Stomach (tissue), 9 donors: ENCODE measurements around the gene HTR3E. TPM values are rescaled to one million over a fixed set of nuclear protein-coding genes. Genes with fewer than 3 reads are reported as not detected.
"Not testable (repeated sequence)": the region's sequence is repeated elsewhere in the genome, so short reads cannot be mapped to it uniquely, and the experiment has no call there.

Source experiments
- DNase-seq, 2 donors: peaks; one replicate each; pipeline versions ENCODE4 v3.0.0 to v3.0.0-alpha.2; 2013 to 2019
- H3K27ac ChIP-seq, 5 donors: fragments of 200-600 bp in 4 of 5; sonication (generic) in 4 of 5; one replicate each; pipeline ENCODE4 v1.5.1; 2013 to 2019; ENCODE audit warnings: mild to moderate bottlenecking in 1 of 5, moderate library complexity in 1 of 5
- H3K27me3 ChIP-seq, 3 donors: fragments of 200-600 bp; sonication (generic); one replicate each; pipeline ENCODE4 v1.5.1; 2017 to 2019; ENCODE audit warnings: mixed run types in 1 of 3
- H3K36me3 ChIP-seq, 4 donors: fragments of 200-600 bp; sonication (generic); 1 replicate in 3 of 4; 2 replicates in 1 of 4; pipeline ENCODE4 v1.5.1; 2016 to 2019
- H3K4me1 ChIP-seq, 4 donors: fragments of 200-600 bp; sonication (generic); one replicate each; pipeline ENCODE4 v1.5.1; 2016 to 2019
- H3K4me3 ChIP-seq, 4 donors: fragments of 200-600 bp; sonication (generic) in 3 of 4; one replicate each; pipeline ENCODE4 v1.5.1; 2016 to 2019; ENCODE audit warnings: mild to moderate bottlenecking in 1 of 4
- H3K9me3 ChIP-seq, 4 donors: fragments of 200-600 bp; sonication (generic); one replicate each; pipeline ENCODE4 v1.5.1; 2016 to 2019
- EP300 ChIP-seq: sonication (generic); formaldehyde crosslinking; IDR thresholded peaks from one replicate; pipeline ENCODE4 v1.6.1; 2017; ENCODE audit warnings: antibody characterized with exemption
- POLR2A ChIP-seq, 4 donors: fragments of 450-650 bp; IDR thresholded peaks; one replicate each; pipeline ENCODE4 v1.6.1; 2016; ENCODE audit warnings: antibody characterized with exemption in 4 of 4, control low read depth in 2 of 4, mild to moderate bottlenecking in 1 of 4, moderate library complexity in 1 of 4
- POLR2AphosphoS5 ChIP-seq, 3 donors: sonication (generic); formaldehyde crosslinking; IDR thresholded peaks; one replicate each; pipeline ENCODE4 v1.6.1; 2016; ENCODE audit warnings: antibody characterized with exemption in 3 of 3
- WGBS, 5 donors: extraction: QIAGEN DNeasy Blood & Tissue Kit in 3 of 5; methylation state at CpG; one replicate each; pipeline versions ENCODE4 v1.1.5 to v1.1.7; 2013 to 2018; 5-methylcytosine and 5-hydroxymethylcytosine counted together
- intact Hi-C: fragments of 100-400 bp; cut with DNase I; formaldehyde crosslinking; loops from one replicate; pipeline ENCODE4 v1.15.1; 2023; ENCODE audit warnings: low total_unique reads
- polyA plus RNA-seq, 3 donors: library from polyadenylated mRNA; stranded (reverse); fragments of 200-250 nt; gene quantifications; one replicate each; pipeline ENCODE4 v1.2.3, GENCODE V29; 2013
- total RNA-seq, 5 donors: library from RNA; depleted of rRNA; stranded (reverse); fragments of >200 nt; gene quantifications; one replicate each; pipeline versions ENCODE4 v1.1.0 to v1.2.3, GENCODE V29; 2014 to 2016
- TF ChIP-seq, protein P1 (sequence below), 7 experiments: fragments of 450-650 bp in 4 of 7; fragments of 200-600 bp in 3 of 7; sonication (generic) in 3 of 7; IDR thresholded peaks; one replicate each; pipeline ENCODE4 v1.5.1; 2016 to 2019; ENCODE audit warnings: antibody characterized with exemption in 7 of 7, control low read depth in 2 of 7, mild to moderate bottlenecking in 1 of 7
- donor health status: healthy with polysubstance abuse.
- donor health status: Bipolar disorder and iron deficiency.
- donor health status: healthy.

The HTR3E gene
- total and polyA plus RNA-seq, 8 donors: not detected

GRCh38 chr3:184110316-184110725 lies 13.5 kb downstream of the HTR3E start:
- H3K4me1 ChIP-seq: no peaks in the 10 kb centered on the region
- TF ChIP-seq POLR2AphosphoS5 (IDR thresholded peaks at IDR 0.05): no peak
- H3K4me3 ChIP-seq: no peak overlapping the region
- no peak for DNase-seq
- intact Hi-C loops: no loop called here
- H3K27me3 ChIP-seq: peaks cover 0 to 10% (median 0%) of the 10 kb centered on the region in 3 donors
- no peaks in the 10 kb centered on the region for H3K9me3 ChIP-seq
- H3K36me3 ChIP-seq: no peaks in the 10 kb centered on the region
- 56 to 66% (median 60%) methylated on average over 7 of the region's 7 CpGs for WGBS, 5 donors
- no peak overlapping the region for H3K27ac ChIP-seq

- intact Hi-C loops: no loop called here
- H3K4me1 ChIP-seq: no peaks in the 10 kb centered on the region
- no peaks in the 10 kb centered on the region for H3K9me3 ChIP-seq
- DNase-seq: no peak
- 83 to 93% (median 89%) methylated on average over 4 of the region's 4 CpGs for WGBS, 5 donors
- H3K4me3 ChIP-seq: no peak overlapping the region
- no peaks in the 10 kb centered on the region for H3K36me3 ChIP-seq
- peaks cover 0 to 10% (median 0%) of the 10 kb centered on the region in 3 donors for H3K27me3 ChIP-seq
- TF ChIP-seq POLR2AphosphoS5 (IDR thresholded peaks at IDR 0.05): no peak
- TF ChIP-seq, protein P1, sequence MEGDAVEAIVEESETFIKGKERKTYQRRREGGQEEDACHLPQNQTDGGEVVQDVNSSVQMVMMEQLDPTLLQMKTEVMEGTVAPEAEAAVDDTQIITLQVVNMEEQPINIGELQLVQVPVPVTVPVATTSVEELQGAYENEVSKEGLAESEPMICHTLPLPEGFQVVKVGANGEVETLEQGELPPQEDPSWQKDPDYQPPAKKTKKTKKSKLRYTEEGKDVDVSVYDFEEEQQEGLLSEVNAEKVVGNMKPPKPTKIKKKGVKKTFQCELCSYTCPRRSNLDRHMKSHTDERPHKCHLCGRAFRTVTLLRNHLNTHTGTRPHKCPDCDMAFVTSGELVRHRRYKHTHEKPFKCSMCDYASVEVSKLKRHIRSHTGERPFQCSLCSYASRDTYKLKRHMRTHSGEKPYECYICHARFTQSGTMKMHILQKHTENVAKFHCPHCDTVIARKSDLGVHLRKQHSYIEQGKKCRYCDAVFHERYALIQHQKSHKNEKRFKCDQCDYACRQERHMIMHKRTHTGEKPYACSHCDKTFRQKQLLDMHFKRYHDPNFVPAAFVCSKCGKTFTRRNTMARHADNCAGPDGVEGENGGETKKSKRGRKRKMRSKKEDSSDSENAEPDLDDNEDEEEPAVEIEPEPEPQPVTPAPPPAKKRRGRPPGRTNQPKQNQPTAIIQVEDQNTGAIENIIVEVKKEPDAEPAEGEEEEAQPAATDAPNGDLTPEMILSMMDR (IDR thresholded peaks at IDR 0.05): no peak
- no peak for TF ChIP-seq EP300
- TF ChIP-seq POLR2A (IDR thresholded peaks at IDR 0.05): no peak
- H3K27ac ChIP-seq: no peak overlapping the region
These were observed 19.2 kb downstream of the HTR3E start for GRCh38 chr3:184116017-184116416.

DNA sequence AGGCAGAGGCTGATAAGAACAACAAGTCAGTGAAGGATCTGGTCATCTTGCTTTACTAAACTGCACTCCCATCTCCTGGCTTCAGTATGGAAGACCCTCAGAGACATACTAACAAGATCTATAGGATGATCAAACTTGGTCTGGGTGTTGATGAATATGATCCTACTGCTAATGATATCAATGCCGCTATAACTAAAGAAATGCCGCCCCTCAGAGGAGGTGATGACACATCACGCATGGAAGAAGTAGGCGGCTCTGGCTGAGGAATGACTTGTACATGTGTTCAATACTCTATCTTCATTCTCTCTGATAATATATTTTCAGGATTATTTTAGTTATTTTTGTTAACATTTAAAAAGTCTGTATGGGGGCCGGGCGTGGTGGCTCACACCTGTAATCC lies 20.8 kb downstream of the HTR3E start:
- Histone ChIP-seq H3K4me3 (no peak overlapping the region), H3K27ac (no peak overlapping the region), H3K4me1 (no peaks in the 10 kb centered on the region), H3K27me3 (peaks cover 0 to 1% (median 0%) of the 10 kb centered on the region in 3 donors), H3K9me3 (no peaks in the 10 kb centered on the region), H3K36me3 (no peaks in the 10 kb centered on the region)
- TF ChIP-seq, protein P1 (IDR thresholded peaks at IDR 0.05): no peak
- TF ChIP-seq EP300: no peak
- TF ChIP-seq POLR2AphosphoS5 (IDR thresholded peaks at IDR 0.05): no peak
- TF ChIP-seq POLR2A (IDR thresholded peaks at IDR 0.05): no peak
- no peak for DNase-seq
- WGBS, 5 donors: 92 to 95% (median 94%) methylated on average over 6 of the region's 6 CpGs
- intact Hi-C loops: no loop called here

GRCh38 chr3:184121031-184121430 lies 24.2 kb downstream of the HTR3E start:
- H3K27ac ChIP-seq, H3K36me3 ChIP-seq, DNase-seq, intact Hi-C loops, H3K9me3 ChIP-seq, H3K4me1 ChIP-seq, H3K27me3 ChIP-seq, H3K4me3 ChIP-seq: not testable (repeated sequence)
- 94 to 99% (median 95%) methylated on average over 8 of the region's 8 CpGs for WGBS, 5 donors

DNA sequence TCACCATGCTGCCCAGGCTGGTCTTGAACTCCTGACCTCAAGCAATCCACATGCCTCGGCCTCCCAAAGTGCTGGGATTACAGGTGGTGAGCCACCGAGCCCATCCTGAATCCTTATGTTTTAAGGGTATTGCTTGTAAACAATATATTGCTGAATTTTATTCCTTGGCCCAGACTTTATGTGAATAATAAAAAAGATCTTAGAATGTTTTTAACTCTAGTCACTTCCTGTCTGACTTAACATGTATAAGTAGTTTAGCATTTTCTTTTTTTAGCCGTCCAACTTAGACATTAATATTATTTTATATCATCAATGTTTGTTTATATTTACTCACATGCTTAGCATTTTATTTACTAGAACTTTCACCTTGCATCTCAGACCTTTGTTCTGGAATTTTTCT lies 29.1 kb downstream of the HTR3E start:
- no peaks in the 10 kb centered on the region for H3K4me1 ChIP-seq
- no peak overlapping the region for H3K27ac ChIP-seq
- TF ChIP-seq POLR2A (IDR thresholded peaks at IDR 0.05): no peak
- TF ChIP-seq, protein P1 (IDR thresholded peaks at IDR 0.05): no peak
- TF ChIP-seq POLR2AphosphoS5 (IDR thresholded peaks at IDR 0.05): no peak
- no peak for TF ChIP-seq EP300
- H3K27me3 ChIP-seq: no peaks in the 10 kb centered on the region
- DNase-seq: no peak
- WGBS, 5 donors: 48 to 79% (median 75%) methylated on average over 3 of the region's 3 CpGs
- no peaks in the 10 kb centered on the region for H3K36me3 ChIP-seq
- H3K9me3 ChIP-seq: no peaks in the 10 kb centered on the region
- no peak overlapping the region for H3K4me3 ChIP-seq
- intact Hi-C loops: no loop called here
